D721Med (cell line): ENCODE measurements around the gene HIC2.
"Not testable (repeated sequence)": the region's sequence is repeated elsewhere in the genome, so short reads cannot be mapped to it uniquely, and the experiment has no call there.

ENCODE experiments used
- DNase-seq: peaks from one replicate; pipeline ENCODE4 v3.0.0; 2011; ENCODE audit warnings: low spot score; ENCODE audit not compliant: insufficient read length
- FAIRE-seq: peaks from 2 replicates; lab custom pipeline; 2011; peaks lifted over from hg19 to GRCh38; lab: Jason Lieb, UNC

HIC2 gene, protein sequence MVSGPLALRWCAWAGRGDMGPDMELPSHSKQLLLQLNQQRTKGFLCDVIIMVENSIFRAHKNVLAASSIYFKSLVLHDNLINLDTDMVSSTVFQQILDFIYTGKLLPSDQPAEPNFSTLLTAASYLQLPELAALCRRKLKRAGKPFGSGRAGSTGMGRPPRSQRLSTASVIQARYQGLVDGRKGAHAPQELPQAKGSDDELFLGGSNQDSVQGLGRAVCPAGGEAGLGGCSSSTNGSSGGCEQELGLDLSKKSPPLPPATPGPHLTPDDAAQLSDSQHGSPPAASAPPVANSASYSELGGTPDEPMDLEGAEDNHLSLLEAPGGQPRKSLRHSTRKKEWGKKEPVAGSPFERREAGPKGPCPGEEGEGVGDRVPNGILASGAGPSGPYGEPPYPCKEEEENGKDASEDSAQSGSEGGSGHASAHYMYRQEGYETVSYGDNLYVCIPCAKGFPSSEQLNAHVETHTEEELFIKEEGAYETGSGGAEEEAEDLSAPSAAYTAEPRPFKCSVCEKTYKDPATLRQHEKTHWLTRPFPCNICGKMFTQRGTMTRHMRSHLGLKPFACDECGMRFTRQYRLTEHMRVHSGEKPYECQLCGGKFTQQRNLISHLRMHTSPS

DNA sequence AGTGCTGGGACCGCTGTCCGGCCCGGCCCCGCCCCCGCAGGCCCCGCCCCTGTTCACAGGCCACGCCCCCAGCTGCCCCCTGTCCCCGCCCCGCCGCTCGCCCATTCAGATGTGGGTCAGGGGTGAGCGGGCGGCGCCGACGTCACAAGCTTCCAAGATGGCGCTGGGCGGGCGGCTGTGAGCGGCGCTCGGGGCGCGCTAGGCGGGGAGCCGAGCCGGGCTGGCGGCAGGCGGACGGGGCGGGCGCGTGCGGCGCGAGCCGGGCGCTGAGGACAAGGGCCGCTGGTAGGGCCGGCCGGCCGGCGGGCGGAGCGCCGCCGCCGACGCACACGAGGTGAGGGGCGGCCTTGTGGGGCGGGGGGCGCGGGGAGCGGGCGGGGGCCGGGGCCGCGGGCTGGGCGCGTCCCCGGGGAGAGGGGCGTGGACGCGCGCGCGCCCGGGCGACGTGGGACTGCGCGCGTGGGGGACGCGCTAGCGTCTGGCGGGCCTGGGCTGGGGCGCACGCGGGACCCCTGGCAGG is at the start of gene HIC2:
TSS of gene HIC2 (plus strand) at position 145 of the 520 bp plus-strand sequence. CDS start 25,461 bp downstream, outside the sequence.
- FAIRE-seq, DNase-seq: not testable (repeated sequence)

DNA sequence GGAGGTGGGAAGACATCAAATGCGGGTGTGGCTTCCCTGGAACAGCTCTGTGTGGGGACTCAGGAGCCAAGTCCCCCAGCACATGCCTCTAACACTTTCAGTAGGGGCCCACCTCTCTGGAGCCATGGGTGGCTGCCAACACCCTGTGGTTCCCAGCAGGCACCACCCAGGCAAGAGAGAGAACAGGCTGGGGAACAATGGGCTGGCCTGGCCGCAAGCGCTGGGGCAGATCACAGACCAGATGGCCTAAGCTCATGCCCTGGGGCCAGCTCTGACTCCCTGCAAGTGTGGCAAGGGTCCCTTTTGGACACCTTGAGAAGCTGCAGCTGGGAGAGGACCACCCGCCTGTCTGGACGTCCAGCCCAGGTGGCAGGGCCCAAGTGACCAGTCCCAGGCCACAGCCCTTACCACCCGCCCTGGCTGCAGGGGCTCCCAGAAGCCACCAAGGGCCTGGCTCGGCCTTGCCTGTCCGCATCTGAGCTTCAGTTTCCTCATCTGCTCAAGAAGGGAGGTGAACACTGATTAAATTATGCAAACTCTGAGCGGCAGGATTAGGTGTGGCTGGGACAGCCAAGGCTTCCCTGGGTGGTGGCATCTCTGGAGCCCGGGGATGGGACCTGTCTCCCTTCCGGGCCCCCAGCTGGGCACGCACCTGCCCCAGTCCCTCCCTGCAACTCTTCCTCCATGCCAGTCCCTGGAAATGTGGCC is 48.4 kb upstream of the HIC2 start:
- not testable (repeated sequence) for DNase-seq, FAIRE-seq

DNA sequence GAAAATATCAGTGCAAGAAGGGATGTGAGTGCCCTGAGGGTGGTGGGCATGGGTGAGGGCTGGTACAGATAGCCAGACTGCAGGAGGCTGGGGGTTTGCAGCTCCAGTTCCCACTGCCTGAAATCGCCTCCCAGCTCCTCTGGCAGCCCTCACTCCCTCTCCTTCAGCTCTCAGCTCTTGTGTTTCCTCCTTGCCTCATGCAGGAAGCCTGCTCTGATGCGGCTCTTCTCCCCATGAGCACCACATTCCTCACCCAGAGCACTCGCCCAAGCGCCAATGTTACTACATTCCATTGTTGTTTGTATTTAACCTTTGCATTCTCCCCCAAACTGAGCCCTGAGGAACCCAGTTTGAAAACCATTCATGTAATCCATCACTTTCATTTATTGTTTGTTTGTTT is 41.3 kb upstream of the HIC2 start:
- DNase-seq, FAIRE-seq: not testable (repeated sequence)

DNA sequence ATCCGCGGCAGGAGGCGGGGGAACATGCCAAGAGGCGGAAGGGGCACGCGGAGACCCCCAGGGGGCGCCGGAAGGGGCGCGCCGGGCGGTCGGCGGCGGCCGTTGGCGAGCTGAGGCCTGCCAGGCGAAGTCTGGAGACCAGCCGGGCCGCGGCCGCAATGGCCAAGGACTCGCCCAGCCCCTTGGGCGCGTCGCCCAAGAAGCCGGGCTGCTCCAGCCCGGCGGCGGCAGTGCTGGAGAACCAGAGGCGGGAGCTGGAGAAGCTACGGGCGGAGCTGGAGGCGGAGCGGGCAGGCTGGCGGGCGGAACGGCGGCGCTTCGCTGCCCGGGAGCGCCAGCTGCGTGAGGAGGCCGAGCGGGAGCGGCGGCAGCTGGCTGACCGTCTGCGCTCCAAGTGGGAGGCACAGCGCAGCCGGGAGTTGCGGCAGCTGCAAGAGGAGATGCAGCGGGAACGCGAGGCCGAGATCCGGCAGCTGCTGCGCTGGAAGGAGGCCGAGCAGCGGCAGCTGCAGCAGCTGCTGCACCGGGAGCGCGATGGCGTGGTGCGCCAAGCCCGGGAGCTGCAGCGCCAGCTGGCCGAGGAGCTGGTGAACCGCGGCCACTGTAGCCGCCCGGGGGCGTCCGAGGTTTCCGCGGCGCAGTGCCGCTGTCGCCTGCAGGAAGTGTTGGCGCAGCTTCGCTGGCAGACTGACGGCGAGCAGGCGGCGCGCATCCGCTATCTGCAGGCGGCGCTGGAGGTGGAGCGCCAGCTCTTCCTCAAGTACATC is 33.3 kb upstream of the HIC2 start, which contains the start of gene RIMBP3B:
TSS of gene RIMBP3B (plus strand) at position 51 of the 767 bp plus-strand sequence. CDS start at position 159, 108 bp downstream.
- not testable (repeated sequence) for DNase-seq, FAIRE-seq

DNA sequence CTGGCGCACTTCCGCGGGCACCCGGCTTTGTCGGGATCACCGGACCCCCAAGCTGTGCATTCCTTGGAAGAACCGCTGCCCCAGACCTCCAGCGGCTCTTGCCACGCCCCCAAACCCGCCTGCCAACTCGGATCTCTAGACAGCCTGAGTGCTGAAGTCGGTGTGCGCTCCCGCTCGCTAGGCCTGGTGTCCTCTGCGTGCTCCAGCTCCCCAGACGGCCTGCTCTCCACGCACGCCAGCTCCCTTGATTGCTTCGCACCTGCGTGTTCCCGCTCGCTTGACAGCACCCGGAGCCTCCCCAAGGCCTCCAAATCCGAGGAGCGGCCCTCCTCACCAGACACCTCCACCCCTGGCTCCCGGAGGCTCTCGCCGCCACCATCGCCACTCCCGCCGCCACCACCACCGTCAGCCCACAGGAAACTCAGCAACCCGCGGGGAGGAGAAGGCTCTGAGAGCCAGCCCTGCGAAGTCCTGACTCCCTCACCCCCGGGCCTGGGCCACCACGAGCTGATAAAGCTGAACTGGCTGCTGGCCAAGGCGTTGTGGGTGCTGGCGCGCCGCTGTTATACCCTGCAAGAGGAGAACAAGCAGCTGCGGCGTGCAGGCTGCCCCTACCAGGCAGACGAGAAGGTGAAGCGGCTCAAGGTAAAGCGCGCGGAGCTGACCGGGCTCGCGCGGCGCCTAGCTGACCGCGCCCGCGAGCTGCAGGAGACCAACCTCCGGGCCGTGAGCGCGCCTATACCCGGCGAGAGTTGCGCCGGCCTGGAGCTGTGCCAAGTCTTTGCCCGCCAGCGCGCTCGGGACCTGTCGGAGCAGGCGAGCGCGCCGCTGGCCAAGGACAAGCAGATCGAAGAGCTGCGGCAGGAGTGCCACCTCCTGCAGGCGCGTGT is 32.5 kb upstream of the HIC2 start:
- FAIRE-seq, DNase-seq: not testable (repeated sequence)

DNA sequence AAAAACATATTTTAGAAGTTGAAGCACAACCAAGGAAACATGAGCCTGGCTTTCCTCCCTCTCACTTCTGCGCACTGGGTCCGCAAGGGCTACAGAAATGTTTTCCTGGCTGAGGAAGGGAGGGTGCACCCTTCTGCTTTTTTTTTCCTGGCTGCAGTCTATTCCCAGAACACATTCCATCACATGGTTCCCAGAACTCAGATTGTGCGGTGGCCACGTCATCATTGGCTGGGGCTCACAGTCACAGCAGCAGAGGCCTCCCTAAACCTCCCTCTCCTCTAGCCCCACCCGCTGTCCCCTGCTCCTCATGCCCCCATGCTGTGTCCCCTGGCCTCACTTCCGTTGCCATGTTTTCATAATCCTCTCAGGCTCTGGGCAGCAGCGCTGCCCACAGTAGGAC is 27.7 kb upstream of the HIC2 start:
- DNase-seq, FAIRE-seq: not testable (repeated sequence)

DNA sequence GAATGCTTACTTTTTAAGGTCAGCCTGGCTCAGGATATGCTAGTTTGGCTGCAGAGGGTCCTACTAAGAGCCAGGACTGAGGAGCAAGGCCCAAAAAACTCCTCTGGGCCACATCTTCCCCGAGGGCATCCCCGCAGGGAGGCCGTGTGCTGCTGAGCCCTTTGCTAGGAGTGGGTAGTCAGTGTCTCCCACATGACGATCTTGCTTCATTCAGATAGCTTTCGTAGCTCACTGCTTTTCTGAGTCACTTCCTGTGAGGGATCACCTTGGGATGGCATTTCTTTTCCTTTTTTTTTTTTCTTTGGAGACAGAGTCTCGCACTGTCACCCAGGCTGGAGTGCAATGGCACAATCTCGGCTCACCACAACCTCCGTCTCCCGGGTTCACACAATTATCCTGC is 27.2 kb upstream of the HIC2 start:
- FAIRE-seq, DNase-seq: not testable (repeated sequence)

DNA sequence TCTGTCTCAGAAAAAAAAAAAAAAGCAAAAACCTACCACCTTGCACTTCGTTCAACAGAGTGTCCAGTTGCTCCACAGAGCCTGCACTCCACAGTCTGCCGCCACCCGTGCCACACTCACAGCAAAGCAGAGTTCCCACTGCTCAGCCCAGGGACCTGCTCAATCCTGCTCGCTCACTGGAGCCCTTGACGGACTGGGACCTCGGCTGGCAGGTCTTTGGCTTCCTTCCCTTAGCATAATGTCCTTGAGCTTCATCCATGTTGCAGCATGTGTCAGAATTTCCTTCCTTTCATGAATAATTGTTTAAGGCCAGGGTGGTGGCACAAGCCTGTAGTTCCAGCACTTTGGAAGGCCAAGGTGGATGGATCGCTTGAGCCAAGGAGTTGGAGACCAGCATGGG is 22.6 kb upstream of the HIC2 start:
- FAIRE-seq, DNase-seq: not testable (repeated sequence)

DNA sequence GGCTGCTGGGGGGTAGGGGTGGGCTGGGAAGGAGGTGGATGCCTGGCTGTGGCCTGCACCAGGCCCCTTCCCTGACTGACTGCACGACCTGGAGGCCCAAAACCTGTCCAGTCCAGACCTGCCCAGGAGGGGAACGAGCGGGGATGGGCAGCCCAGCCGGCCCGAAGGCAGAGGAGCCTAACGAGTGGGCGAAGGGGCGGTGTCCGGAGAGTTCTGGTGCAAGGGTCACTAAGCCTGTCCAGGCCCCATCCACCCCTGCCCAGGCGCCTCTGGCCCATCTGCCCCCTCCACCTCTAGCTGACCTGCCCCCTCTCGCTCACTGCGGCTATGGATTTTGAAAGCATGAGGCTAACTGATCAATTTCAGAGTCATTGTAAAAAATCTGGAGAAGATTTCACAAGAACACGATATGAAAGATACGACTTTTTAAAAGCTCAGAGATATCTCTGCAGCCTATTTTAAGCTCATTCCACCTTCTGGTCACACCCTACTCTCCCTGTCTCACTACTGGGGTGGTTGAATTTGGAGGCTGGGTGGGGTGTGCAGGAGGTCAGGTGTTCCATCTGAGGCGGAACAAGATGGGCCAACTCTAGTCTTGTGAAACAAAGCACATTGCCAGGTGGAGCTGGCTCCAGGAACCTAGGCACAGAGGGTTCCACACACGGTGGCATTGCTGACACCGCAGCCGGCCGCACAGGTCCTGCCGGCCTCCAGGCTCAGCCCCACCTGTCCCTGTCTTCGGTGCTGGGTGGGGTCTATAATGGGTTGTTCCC is 15.8 kb upstream of the HIC2 start:
- DNase-seq, FAIRE-seq: not testable (repeated sequence)

DNA sequence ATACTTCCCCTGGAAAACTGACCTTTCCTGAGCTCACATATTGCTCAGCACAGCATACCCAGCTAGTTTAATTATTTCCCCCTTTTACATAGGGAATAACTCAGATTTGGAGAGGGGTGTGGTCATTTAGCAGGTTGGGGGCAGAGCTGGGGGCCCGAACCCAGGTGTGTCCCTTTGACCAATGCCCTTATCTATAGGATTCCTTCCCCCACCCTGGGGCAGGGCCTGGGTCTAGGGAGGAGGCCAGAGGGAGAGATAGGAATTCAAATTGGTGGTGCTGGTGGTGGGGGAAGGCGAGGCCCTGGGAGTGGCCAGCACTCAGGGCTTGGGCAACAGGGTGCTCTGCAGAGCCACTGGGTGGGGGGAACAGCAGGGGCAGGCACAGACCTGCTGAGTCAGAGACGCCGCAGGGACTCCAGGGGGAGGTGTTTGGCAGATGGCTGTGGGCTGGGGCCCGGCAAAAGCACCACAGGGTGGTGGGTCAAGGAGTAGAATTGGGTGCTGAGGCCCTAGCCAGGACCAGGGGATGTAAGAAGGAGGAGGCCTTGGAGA is 14.3 kb upstream of the HIC2 start:
- not testable (repeated sequence) for DNase-seq, FAIRE-seq

DNA sequence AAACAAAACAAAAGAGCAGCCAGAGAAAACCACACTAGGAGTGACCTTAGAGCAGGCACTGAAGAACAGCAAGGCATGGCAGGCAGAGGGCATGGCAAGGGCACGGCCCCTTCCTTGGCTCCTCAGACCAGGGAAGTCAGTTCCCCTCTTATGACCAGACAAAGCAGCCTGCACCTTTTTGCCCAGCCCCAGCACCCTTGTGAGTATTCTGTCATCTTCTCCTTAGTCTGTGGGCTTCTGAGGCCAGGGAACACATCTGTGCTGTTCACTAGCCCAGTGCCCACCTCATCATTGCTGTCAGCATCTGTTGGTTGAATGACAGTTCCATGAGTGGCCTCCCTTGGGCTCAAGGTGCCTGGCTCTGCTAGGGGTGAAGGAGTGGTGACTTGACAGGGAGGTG is 10.0 kb upstream of the HIC2 start:
- not testable (repeated sequence) for DNase-seq, FAIRE-seq

DNA sequence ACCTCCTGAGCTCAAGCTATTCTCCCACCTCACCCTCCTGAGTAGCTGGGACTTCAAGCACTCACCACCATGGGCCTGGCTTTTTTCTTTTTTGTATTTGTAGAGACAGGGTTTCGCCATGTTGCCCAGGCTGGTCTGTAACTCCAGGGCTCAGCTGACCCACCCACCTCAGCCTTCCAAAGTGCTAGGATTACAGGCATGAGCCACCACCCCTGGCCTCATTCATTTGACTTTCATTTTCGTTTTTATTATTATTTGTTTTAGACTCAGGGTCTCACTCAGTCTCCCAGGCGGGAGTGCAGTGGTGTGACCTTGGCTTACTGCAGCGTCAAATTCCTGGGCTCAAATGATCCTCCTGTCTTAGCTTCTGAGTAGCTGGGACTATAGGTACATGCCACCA is 9.4 kb upstream of the HIC2 start:
- DNase-seq, FAIRE-seq: not testable (repeated sequence)

DNA sequence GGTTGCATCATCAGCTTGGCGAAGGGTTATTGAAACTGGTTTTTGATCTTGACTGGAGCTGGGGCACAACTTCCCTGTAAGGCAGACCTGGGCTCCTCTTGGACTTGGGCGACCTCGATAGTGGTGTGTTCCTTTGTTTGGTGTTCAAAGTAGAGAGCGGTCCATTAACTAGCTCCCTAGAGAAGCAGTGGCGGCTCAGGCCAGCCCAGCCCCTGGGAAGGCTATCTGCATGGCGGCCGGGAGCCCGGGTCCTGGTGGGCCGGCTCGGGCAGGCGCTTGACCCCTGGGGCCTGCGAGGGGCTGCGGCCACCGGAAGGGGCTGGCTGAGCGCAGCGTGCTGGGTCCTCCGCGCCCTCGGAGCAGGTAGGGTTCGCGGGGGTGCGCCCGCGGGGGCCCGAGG is 796 bp upstream of the HIC2 start:
- DNase-seq, FAIRE-seq: not testable (repeated sequence)

DNA sequence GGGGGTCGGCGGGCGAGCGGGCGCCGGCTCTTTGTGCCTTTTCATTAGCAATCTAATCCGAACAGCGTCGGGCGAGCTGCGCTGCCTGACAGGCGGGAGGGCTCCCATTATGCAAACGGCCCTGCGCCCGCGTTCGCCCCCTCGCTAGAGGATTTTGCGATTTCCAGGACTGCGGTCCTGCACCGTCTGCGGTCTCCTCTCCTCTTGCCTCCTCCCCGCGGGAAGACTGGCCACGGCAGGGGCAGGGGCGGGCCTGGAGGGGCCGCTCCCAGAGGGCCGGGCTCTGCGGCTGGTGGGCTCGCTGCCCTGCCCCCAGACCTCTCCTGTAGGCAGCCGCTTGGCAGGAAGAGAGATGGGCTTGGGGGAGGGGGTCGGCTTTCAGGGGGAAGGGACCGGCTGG is 682 bp downstream of the HIC2 start:
- not testable (repeated sequence) for DNase-seq, FAIRE-seq

DNA sequence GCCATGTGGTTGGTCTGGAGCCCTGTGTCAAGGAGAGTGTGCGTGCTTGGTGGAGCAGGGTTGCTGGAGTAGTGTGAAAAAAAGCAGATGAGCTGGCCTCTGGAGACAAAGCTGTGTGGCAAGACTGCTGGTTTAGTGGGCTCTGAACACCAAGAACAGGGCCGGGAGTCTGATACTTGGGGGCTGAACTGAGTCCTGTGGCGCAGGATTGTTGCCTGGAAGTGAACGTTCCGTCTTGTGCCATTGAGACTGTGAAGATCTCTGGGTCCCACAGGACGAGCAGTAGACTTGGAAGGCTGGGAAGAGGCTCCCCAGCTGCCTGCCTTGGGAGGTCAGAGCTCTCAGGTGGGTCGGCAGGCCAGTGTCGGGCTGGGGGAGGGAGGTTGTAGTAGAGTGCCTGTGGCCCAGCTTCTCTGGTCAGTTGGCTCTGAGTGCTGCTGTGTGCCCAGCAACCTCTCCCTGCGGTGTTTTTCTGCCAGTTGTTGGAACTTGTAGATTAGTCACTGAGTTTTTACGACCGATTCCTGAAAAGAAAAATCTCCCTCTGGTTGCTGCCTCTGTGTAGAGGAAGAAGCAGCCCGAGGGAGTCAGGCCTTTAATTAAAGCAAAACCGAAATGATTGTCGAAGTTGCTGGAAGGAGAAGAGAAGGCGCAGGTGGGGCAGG is 1.9 kb downstream of the HIC2 start:
- not testable (repeated sequence) for FAIRE-seq, DNase-seq

DNA sequence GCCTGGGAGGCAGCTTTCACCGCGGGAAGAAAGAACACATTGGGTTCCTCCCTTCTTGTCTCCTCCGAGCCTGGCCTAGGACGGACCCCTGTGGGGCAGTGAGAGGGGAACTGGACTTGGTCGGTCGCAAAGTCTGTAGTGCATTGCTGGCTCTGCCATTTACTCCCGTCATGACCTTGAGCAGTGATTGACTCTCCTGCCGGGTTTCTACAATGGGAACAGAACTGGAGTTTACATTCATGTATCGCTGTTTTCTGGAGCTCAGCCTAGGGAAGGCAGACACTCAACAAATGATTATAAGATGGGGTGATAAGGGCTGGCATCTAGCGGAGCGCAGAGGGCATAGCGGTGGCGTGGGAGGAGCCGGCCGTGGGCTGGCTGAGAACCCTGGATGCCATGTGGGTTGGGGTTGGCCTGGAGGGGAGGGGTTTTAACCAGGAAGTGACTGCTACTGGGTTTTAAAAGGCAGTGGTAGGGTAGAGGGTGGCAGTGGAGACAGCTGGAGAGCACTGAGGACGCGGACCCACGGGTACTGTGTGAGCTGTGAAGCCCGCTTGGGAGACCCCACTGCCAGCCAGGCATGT is 3.1 kb downstream of the HIC2 start:
- FAIRE-seq, DNase-seq: not testable (repeated sequence)
